ENCODE measurements around the gene ECHS1.
"Not testable (repeated sequence)": the region's sequence is repeated elsewhere in the genome, so short reads cannot be mapped to it uniquely, and the experiment has no call there.

The ECHS1 gene

GRCh38 chr10:133399123-133399601, 26.0 kb upstream of the ECHS1 start:
- DNase-seq (ENCODE audit: low read depth), result no peak

GRCh38 chr10:133397938-133398337, 24.8 kb upstream of the ECHS1 start:
- DNase-seq (ENCODE audit: low read depth), result no peak

- DNase-seq (ENCODE audit: low read depth), result no peak
These were observed 23.0 kb upstream of the ECHS1 start for GRCh38 chr10:133396035-133396624.

GRCh38 chr10:133394801-133395221, 21.7 kb upstream of the ECHS1 start:
- DNase-seq (ENCODE audit: low read depth), result no peak

GRCh38 chr10:133394064-133394663, 21.0 kb upstream of the ECHS1 start, which contains the start of gene MTG1:
Gene MTG1, plus strand, starts transcription at chr10:133394157. Its CDS starts 64 bp downstream, at chr10:133394221.
- DNase-seq (ENCODE audit: low read depth), result peak; percentile 93

GRCh38 chr10:133393401-133394063, 20.4 kb upstream of the ECHS1 start:
- no peak for DNase-seq (ENCODE audit: low read depth)

- no peak for DNase-seq (ENCODE audit: low read depth)
These were observed 18.8 kb upstream of the ECHS1 start for GRCh38 chr10:133391761-133392518.

GRCh38 chr10:133391249-133391635, 18.1 kb upstream of the ECHS1 start:
- no peak for DNase-seq (ENCODE audit: low read depth)

GRCh38 chr10:133390597-133391248, 17.6 kb upstream of the ECHS1 start:
- no peak for DNase-seq (ENCODE audit: low read depth)

GRCh38 chr10:133388973-133389818, 16.0 kb upstream of the ECHS1 start:
- no peak for DNase-seq (ENCODE audit: low read depth)

GRCh38 chr10:133388236-133388972, 15.2 kb upstream of the ECHS1 start:
- DNase-seq (ENCODE audit: low read depth), result no peak

- DNase-seq (ENCODE audit: low read depth), result not testable (repeated sequence)
These were observed 13.8 kb upstream of the ECHS1 start for GRCh38 chr10:133386951-133387350.

GRCh38 chr10:133385214-133385613, 12.1 kb upstream of the ECHS1 start:
- DNase-seq (ENCODE audit: low read depth), result no peak

- DNase-seq (ENCODE audit: low read depth), result no peak
These were observed 10.9 kb upstream of the ECHS1 start for GRCh38 chr10:133384071-133384470.

GRCh38 chr10:133383551-133383950, 10.4 kb upstream of the ECHS1 start:
- no peak for DNase-seq (ENCODE audit: low read depth)

GRCh38 chr10:133381036-133381435, 7.9 kb upstream of the ECHS1 start:
- DNase-seq (ENCODE audit: low read depth), result no peak

- DNase-seq (ENCODE audit: low read depth), result no peak
These were observed 6.9 kb upstream of the ECHS1 start for GRCh38 chr10:133379801-133380666.

- peak; percentile 42 for DNase-seq (ENCODE audit: low read depth)
These were observed 6.1 kb upstream of the ECHS1 start, which contains the start of gene PAOX for GRCh38 chr10:133379152-133379800. Gene PAOX, plus strand, starts transcription at chr10:133379262. Its CDS starts 55 bp downstream, at chr10:133379317.

Measured in stimulated activated CD8-positive, alpha-beta memory T cell treated with anti-CD3 and anti-CD28 coated beads, Interleukin-12 subunit alpha, Interleukin-12 subunit beta, amount 100 ng/mL, for 4 hours (primary cell).